NAMALWA (cell line): Measurements from ENCODE around the gene PTGER3.

Source experiments
- DNase-seq: peaks from one replicate; pipeline ENCODE4 v3.0.0-alpha.2; 2015; ENCODE audit warnings: low spot score

Gene PTGER3

DNA sequence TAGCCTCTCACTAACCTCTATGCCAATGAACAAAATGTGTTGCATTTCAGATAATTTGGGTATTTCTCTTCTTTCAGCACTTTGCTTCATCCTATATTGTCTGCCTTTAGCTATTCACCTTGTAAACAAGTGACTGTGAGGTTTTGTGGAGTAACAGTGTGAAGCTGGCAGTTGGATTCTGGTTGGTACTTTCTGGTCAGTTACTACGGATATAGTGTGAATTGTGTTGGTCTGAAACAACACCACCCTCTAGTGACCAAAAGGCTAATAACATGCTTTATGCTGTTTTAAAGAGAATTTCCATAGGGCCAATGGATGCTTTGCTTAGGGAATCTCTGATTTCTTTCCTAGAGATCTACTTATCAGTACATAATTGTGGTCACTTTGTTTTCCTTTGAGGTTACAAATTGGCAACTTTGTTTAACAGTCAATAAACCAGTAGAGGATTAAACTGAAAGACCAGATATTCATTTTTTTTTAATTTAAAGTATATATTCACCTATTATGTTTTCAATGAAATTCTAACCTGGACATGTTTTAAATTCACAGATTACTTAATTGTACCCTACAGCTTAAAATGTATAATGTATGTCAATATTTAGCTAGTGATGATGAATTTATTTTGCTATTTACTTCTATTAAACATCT lies 2.5 kb upstream of the PTGER3 start:
- peak; percentile 80 for DNase-seq

DNA sequence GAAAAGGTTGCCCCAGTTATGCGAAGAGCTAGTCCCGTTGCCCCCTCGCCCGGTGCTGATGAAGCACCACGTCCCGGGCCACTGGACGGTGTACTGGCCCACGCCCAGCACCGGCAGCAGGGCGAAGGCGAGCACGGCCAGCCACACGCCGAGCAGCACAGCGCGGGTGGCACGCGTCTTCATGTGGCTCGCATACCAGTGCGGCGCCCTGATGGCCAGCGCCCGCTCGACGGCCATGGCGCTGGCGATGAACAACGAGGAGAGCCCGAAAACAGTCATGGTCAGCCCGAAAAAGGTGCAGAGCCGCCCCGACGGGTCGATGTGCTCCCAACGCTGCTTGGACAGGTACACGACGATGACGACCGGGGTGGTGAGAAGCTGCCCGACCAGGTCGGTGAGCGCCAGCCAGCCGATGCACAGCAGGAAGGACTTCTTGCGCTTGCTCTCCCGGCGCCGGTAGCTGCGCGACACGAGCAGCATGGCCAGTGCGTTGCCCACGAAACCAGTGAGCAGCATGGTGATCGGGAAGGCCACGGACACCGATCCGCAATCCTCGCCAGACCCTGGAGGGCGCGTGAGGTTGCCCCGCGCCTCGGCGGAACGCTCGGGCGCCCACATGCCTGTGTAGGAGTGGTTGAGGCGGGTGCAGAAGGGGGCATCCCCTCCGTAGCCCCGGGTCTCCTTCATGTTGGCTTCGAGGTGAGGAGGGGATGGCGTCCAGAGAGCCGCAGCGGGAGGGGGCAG lies 553 bp downstream of the PTGER3 start:
- DNase-seq, result no peak

DNA sequence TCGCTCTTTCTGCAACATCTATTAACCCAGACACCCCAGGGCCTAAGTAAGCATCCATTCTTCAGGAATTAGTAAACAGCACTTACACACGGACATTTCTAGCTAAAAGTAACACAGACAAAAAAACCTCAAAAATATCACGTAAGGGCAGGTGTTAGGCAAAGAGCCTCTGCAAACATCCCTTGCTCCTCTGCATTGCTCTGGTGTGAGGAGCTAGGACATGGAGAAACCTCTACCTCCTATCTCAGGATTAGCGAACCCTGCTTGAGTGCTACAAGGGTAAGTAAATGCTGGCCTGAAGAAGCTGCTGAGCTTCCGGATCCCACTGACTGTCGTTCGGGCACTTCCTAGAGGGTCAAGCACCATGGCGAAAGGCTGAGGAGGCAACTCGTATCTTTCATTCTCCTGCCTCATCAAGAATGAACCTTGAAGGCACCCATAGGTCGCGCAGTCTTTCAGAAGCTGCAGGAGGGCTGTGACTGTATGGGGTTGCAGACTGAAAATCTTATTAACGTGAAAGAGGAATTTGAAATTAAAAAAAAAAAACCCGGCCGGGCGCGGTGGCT lies 2.1 kb downstream of the PTGER3 start:
- DNase-seq, result no peak

DNA sequence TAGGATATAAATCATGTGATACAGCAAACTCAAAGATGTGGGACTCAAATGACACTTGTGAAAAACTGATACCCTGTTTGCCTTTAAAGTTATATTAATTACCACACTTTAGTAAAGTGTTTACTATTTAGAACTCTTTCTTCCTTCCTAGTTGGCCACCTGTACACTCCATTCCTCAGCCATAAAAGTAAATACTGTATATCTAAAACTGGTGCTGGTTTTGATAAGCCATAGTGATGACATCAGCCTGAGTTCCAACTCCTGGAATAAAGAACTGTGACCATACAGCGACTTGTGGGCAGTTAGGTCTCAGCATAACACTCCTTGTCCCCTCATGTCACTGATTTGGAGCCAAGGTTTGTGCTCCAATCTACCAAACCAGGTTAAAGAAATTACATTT lies 2.8 kb downstream of the PTGER3 start:
- no peak for DNase-seq

DNA sequence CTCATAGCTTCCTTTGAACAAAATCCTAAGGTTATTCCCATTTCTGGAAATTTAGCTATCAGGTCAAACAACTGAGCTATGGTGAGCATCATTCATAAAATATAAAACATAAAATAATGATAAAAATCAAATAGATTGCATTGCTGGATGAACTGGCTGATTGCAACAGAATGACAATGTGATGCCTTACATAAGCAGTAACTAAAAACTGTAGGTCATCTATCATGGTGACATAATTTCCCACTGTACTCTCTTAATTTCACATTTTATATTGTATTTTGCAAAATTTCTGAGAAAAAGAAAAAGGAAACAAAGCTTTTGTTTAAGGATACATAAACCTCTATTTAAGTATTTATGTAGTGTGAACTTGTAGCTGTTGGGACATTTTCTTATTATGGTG lies 4.6 kb downstream of the PTGER3 start:
- DNase-seq, result no peak

DNA sequence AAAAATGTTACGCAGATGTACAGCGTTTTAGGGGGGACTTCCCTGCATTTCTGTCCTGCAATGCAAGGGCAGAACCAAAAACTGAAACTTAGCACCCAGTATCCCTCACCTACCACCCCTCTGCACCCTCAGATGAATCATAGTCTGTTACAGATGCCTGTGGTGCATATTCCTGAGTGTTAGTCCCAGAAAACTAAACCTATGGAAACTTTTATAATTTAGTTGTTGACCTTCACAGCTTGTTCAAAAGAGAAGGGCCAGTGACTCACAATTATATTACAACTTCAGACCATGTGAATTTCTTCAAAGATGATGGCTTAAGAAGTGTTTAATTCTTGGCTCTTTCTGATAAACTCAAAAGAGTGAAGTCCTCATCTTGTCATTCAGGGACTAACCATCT lies 5.8 kb downstream of the PTGER3 start:
- DNase-seq, result no peak

DNA sequence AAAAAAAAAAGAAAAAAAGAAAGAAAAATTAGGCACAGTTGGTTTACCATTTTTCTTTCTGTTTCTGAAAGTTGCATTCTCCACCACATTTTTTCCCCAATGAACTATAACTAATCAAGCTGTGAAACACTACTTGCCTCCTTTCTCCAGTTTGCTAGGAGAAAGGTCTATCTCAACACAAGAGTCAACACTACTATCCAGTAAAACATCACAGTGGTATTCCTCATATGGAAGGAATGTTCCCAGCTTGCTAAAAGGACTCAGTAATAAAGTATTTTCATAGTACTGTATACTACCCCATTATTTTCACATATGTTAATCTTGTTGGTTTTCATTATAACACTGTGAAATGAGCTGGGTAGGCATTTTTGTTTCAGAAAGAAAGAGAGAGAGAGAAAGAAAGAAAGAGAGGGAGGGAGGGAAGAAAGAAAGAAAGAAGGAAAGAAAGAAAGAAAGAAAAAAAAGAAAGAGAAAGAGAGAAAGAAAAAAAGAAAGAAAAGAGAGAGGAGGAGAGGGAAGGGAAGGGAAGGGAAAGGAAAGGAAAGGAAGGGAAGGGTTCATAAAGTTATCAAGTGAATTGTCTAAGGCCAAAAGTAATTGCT lies 7.9 kb downstream of the PTGER3 start:
- no peak for DNase-seq

DNA sequence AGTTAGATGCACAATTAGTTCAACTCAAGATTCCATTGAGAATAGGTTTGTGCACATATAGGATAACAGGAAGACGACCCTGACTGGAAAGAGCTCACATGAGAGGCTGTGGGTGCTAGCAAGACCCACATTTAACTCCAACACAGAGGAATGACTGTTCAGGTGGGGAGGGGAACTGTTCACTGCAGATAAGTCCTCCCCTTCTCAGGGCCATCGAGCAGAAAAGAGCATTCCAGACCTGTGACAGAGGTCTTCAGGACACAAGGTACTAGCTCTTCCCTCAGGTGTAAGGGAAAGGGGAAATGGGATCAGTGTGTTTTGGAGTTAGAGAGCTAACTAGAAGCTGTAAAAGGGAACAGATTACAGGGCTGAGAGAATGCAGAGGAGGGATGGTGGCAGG lies 8.7 kb downstream of the PTGER3 start:
- no peak for DNase-seq

DNA sequence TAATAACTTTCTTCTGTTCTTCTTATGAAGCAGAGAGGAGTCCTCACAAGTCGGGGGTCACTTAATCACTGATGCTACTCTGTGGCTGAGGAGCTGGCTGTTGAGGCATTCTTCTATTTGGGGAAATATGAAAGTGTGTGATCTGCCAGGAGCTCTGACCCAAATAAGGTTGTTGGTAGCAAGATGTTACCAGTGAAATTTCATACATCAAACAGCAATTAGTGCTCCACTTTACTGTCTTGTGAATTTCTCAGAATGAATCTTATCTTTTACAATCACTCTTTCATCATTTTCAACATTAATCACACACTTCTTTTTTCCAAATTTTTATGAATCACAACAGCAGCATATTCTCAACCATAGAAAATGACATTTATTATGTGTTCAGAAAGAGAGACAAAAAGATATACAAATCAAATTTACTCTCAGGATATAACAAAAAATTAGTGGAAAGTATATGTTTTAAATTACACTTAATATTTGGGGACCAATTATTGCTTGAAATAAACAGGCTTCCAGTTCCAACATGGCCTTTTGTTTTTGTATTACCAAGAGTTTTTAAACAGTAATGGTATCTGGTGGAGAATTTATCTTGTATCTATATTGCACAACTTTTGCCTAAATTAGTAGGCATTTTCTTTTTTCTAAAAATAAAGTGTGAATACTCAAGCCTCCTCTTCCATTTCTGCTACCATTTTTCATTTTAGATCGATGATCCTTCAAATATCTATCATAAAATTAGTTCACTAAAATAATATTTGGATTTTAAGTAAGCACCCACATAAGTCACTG lies 9.6 kb downstream of the PTGER3 start:
- DNase-seq, result no peak

DNA sequence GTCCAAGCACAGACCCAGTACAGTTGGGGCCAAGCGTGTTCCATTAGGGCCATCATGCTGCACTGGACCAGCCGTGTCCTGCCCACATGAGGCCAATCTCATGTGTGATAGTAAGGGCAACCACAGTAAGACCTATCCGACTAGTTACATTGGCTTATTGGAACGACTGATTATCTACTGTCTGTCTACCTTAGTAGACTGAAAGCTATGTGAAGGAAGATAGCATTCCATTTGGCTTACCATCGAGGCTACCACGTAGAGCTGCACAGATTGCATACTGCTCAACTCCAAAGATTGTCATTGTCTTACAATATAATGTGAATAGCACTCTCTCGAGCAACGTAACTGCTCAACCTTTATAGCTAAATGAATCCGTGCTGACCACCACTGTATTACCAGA lies 10.6 kb downstream of the PTGER3 start:
- no peak for DNase-seq

DNA sequence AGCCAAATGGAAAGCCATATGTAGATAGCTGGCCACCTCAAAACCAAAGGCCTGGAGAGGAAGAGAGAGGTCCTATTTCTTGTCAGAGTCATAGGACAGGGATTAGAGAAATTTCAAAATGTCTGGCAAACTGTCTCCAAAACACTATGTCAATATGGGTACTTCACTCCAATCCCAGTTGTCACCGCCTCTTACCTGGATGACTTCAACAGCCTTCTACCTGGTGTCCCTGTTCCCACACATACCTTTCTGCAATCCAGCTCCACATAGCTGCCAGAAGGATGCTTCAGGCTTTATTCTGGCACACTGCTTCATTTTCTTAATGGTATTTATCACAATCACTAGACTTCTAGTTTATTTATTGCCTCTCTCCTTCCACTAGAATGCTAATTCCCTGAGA lies 14.5 kb downstream of the PTGER3 start:
- no peak for DNase-seq

DNA sequence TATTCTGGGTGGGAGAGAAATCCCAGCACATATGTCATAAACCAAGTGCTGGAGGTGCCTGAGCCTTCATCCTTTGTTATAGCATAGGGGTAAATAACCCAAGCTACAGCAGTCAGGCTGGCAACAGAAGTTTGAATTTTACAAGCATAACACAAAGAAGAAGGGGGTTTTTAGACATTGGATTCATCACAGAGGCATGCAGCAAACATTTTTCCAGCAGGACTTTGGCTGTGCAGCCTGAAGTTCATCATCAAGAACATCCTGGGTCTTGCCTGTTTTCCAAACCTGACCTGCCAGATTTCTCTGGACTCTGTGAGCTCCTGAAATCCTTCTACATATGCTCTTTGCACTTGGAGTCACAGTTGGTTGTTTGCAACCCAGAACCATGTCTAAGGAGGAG lies 16.2 kb downstream of the PTGER3 start:
- no peak for DNase-seq

DNA sequence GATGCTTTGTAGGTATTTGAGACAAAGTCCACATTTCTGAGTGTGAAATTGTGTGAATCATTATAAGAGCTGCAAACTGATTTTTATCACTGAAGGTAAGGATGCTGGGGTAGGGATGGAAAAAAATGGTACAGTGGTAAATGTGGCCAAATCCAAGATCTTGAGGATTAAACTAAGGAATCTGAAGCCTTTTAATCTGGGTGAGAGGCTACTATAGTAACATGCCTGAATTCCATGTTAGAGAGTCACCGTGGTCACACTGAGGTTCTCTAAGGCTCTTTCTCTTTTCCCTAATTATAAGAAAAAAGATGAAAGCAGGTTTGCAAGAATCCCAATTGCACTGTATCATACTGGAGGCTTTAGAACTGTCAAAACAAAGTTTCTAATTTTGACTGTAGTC lies 17.6 kb downstream of the PTGER3 start:
- DNase-seq, result no peak

DNA sequence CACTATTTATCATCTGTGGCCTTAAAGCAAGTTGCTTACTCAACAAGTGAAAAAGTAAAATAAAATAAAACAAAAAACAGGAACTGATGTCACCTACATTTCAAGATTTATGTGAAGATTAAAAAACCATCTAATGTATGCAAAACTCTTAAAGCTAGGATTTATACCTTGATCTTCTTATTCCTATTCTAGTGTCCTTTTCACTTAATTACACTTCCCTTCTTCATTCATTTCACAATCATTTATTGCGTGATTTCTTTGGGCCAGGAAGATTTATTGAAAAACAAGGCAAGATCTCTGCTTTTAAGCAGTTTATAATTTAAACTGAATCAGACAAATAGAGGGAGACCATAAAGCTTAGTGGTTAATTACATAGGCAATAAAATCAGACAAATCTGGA lies 18.6 kb downstream of the PTGER3 start:
- DNase-seq, result no peak

DNA sequence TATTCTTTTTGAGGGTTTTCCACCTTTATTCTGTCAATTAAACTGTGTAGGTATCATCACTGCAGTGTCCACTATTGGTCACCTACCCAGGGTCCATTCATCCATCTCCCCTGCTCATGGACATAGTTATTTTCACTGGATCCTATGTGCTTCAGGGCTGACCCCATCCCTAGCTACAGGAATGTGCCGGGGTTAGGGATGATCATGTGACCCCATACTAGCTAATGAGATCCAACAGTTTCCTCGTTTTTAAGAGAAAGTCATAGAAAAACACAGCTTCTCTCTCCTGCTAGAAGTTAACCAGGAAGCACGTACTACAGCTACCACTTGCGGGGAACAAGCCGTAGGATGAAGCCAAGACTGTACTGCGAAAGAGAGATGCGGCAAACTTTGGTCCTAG lies 19.6 kb downstream of the PTGER3 start:
- no peak for DNase-seq

DNA sequence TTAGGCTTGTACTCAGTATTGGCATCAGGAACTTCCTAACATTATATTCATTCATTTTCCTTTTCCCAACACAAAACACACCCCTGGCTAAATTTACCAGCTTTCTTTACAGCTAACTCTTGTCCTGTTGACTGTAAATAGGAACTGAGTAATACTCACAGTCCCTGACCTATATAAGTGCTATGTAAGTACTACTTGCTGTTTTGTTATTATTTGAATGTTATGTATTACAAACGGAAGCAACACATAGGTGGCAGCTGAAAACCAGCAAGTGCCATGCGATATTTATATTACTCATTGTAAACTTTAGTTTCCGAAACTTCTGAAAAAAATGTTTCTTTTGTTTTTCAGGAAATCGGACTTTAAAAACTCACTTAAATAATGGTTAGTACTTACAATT lies 21.5 kb downstream of the PTGER3 start:
- no peak for DNase-seq

DNA sequence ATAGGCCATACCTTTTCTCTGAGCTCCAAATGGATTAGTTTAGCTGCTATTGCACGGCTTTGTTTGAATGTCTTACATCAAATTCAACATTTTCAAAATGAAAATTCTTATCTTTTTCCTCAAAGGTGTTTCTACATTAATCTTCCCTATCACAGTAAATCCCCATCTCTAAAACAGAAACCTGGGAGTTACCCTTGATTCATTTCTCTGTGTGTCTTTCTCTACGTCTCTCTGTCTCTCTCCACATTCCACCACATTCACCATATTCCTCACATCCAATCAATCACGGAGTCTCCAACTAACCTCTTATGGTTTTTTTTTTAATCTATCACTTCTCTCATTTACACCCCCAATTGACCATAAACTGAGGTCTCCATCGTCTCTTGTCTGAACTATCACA lies 24.1 kb downstream of the PTGER3 start:
- DNase-seq, result no peak

DNA sequence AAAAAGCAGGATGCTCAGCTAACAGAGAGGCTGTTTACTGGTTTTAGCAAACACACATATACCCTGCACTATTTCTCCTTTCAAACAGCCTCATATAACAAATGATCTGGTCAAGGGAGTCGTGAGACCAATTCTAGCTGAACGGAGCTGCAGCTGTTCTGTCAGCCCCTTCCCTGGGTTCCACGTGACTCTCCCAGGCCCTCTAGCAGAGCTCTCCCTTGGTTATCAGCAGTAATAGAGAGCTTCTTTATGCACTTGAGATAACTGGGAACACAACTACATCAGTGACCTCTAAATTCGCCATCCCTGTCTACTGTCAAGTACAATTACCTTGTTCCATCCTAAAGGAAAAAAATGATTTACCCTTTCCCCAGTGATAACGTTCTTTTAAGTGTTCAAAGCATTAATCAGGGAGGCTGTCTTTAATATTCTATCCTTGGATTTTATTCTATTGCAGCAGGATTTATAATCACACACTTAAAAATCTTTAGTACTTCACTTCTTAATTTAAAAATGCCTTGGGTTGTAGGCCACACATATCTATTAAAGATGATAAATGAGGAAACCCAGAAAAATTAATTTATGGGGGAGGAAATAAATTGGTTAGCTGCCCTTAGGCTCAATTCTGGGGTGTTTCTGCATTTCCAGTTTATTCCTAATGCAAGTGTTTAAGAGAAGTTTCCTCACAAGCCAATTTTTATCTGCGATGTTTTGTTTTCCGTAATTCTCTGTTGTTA lies 28.2 kb downstream of the PTGER3 start:
- no peak for DNase-seq

DNA sequence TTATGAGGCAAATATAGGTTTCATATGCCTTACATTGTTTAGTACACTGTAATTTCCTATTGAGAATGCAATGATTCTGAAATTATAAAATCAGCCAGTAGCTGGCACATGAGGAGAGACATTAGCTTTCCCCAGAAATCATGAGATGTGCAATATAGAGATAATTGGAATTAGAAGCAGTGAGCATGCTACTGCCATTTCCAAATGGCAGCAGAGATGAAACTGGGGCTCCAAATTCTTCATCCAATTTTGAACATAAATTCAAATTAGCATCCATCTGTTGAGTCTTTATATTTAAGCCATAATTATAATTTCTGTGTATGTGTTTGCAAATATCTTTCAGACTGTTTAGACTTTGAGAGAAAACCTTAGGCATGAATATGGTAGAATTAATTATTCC lies 28.8 kb downstream of the PTGER3 start:
- DNase-seq, result no peak

DNA sequence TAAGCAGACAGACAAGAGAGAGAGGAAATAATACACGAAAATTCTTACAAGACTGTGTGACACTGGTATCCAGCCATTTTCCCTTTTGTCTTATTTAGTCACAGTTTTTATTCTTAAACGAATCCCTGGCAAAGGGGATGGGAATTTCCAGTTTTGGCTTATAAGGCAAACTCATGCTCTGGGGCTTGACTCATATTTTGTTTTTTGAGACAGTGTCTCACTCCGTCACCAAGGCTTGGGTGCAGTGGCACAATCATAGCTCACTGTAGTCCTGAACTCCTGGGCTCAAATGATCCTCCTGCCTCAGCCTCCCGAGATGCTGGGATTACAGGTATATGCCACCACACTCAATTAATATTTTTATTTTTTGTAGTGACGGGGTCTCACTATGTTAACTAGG lies 31.9 kb downstream of the PTGER3 start:
- DNase-seq, result no peak

DNA sequence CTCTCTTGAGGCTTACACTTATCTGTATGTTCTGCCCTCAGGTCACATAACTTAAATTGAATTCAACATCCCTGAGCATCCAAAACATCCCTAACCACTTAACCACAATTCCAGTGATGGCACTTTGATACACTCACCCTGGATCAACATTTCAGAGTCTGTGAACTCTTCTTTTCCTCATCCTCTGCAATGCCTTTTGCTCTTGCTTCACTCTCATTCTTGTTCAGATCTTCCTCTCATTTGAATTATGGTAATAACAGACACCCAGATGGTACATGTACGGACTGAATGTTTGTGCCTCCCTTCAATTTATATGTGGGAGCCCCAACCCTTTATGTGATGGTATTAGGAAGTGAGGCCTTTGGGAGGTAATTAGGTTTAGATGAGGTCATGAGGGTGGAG lies 33.4 kb downstream of the PTGER3 start:
- DNase-seq, result no peak
